Smooth muscle cell (in vitro differentiated cells): Measurements from ENCODE around the gene BMP8B. TPM values are rescaled to one million over a fixed set of nuclear protein-coding genes. Genes with fewer than 3 reads are reported as not detected.
"Not testable (repeated sequence)": the region's sequence is repeated elsewhere in the genome, so short reads cannot be mapped to it uniquely, and the experiment has no call there.

Experiments
- DNase-seq: peaks from one replicate; lab custom pipeline; 2025; ENCODE audit not compliant: unreplicated experiment; lab: John Stamatoyannopoulos, UW
- H2AFZ ChIP-seq: fragments of 200-600 bp; sonication (generic); 2 replicates; pipeline ENCODE4 v1.6.0; 2016; ENCODE audit warnings: antibody characterized with exemption, low read depth, mild to moderate bottlenecking
- H3F3A ChIP-seq: fragments of 200-600 bp; sonication (generic); 2 replicates; pipeline ENCODE4 v1.6.0; 2017; ENCODE audit warnings: antibody characterized with exemption, low read depth
- H3K27ac ChIP-seq: fragments of 200-600 bp; sonication (generic); 2 replicates; pipeline ENCODE4 v1.5.1; 2016; ENCODE audit warnings: low read depth, mild to moderate bottlenecking
- H3K27me3 ChIP-seq: fragments of 200-600 bp; sonication (generic); 2 replicates; pipeline ENCODE4 v1.6.1; 2016; ENCODE audit warnings: low read depth, mild to moderate bottlenecking
- H3K36me3 ChIP-seq: fragments of 200-600 bp; sonication (generic); 2 replicates; pipeline ENCODE4 v1.5.1; 2016; ENCODE audit warnings: low read depth
- H3K4me1 ChIP-seq: fragments of 200-600 bp; sonication (generic); 2 replicates; pipeline ENCODE4 v1.5.1; 2016; ENCODE audit warnings: low read depth
- H3K4me2 ChIP-seq: fragments of 200-600 bp; sonication (generic); 2 replicates; pipeline ENCODE4 v1.6.0; 2016; ENCODE audit warnings: mild to moderate bottlenecking
- H3K4me3 ChIP-seq: fragments of 200-600 bp; sonication (generic); 2 replicates; pipeline ENCODE4 v1.5.1; 2016; ENCODE audit warnings: mild to moderate bottlenecking
- H3K79me2 ChIP-seq: fragments of 200-600 bp; sonication (generic); 2 replicates; pipeline ENCODE4 v1.6.0; 2016; ENCODE audit warnings: low read depth, mild to moderate bottlenecking
- H3K9ac ChIP-seq: fragments of 200-600 bp; sonication (generic); 2 replicates; pipeline ENCODE4 v1.6.0; 2016; ENCODE audit warnings: low read depth
- H3K9me3 ChIP-seq: fragments of 200-600 bp; sonication (generic); replicated peaks from 2 replicates; pipeline ENCODE4 v1.5.1; 2016; ENCODE audit warnings: low read depth
- H4K20me1 ChIP-seq: fragments of 200-600 bp; sonication (generic); 2 replicates; pipeline ENCODE4 v1.6.0; 2016; ENCODE audit warnings: low read depth
- CTCF ChIP-seq: fragments of 200-600 bp; sonication (generic); IDR thresholded peaks from 2 replicates; pipeline ENCODE4 v1.5.1; 2017; ENCODE audit warnings: borderline replicate concordance, mild to moderate bottlenecking, antibody characterized with exemption; ENCODE audit not compliant: insufficient read depth, poor library complexity, severe bottlenecking
- WGBS: methylation state at CpG from one replicate; pipeline ENCODE4 v1.1.7; 2016; ENCODE audit warnings: low lambda C conversion rate; 5-methylcytosine and 5-hydroxymethylcytosine counted together
- polyA plus RNA-seq: library from polyadenylated mRNA; unstranded; fragments of >200 nt; fragmentation: Nextera tagmentation; extraction: Ambion mirVana; gene quantifications from 2 replicates; pipeline ENCODE4 v1.2.1, GENCODE V29; 2016
- total RNA-seq: library from RNA; depleted of rRNA; stranded (reverse); fragments of >200 nt; gene quantifications from 2 replicates; pipeline ENCODE4 v1.2.3, GENCODE V29; 2014

The BMP8B gene
- total and polyA plus RNA-seq, 2 experiments from 2014 or later: 0.06 TPM; not detected in 1

GRCh38 chr1:39826583-39826982 is 37.9 kb upstream of the BMP8B start:
- Histone ChIP-seq H3K4me3 (no peak overlapping the region), H3K27me3 (no peaks in the 10 kb centered on the region), H3K4me1 (peaks cover 11% of the 10 kb centered on the region), H3K4me2 (no peak overlapping the region), H3K9ac (no peak overlapping the region), H3K9me3 (no peaks in the 10 kb centered on the region), H3K27ac (no peak overlapping the region), H4K20me1 (no peaks in the 10 kb centered on the region), H2AFZ (no peak overlapping the region), H3K36me3 (no peaks in the 10 kb centered on the region), H3F3A (no peaks in the 10 kb centered on the region), H3K79me2 (no peaks in the 10 kb centered on the region)
- WGBS: 86% methylated on average over 6 of the region's 6 CpGs
- no peak for TF ChIP-seq CTCF
- DNase-seq: no peak

- no peak for DNase-seq
- Histone ChIP-seq H4K20me1 (no peaks in the 10 kb centered on the region), H3K9ac (no peak overlapping the region), H3K36me3 (no peaks in the 10 kb centered on the region), H3K4me3 (no peak overlapping the region), H3K27ac (no peak overlapping the region), H3K4me2 (no peak overlapping the region), H3K4me1 (peaks cover under 1% of the 10 kb centered on the region), H2AFZ (no peak overlapping the region), H3K27me3 (no peaks in the 10 kb centered on the region), H3F3A (no peaks in the 10 kb centered on the region), H3K79me2 (no peaks in the 10 kb centered on the region), H3K9me3 (no peaks in the 10 kb centered on the region)
- 96% methylated on average over 7 of the region's 7 CpGs for WGBS
- no peak for TF ChIP-seq CTCF
These were observed 36.8 kb upstream of the BMP8B start for GRCh38 chr1:39825432-39825941.

GRCh38 chr1:39823450-39823849 is 34.8 kb upstream of the BMP8B start:
- H3K9ac ChIP-seq, H3K9me3 ChIP-seq, H3K4me3 ChIP-seq, H3K4me2 ChIP-seq, H3K79me2 ChIP-seq, H3K36me3 ChIP-seq, H4K20me1 ChIP-seq, H3K4me1 ChIP-seq, H3K27me3 ChIP-seq, H3K27ac ChIP-seq, DNase-seq, H2AFZ ChIP-seq, H3F3A ChIP-seq: not testable (repeated sequence)
- WGBS: 92% methylated on average over 3 of the region's 3 CpGs

- no peaks in the 10 kb centered on the region for H4K20me1 ChIP-seq
- WGBS: 59% methylated on average over 5 of the region's 5 CpGs
- DNase-seq: no peak
- no peak overlapping the region for H3K4me2 ChIP-seq
- H2AFZ ChIP-seq: no peak overlapping the region
- H3K9me3 ChIP-seq: no peaks in the 10 kb centered on the region
- no peak overlapping the region for H3K4me3 ChIP-seq
- H3K9ac ChIP-seq: no peak overlapping the region
- no peaks in the 10 kb centered on the region for H3K27me3 ChIP-seq
- no peaks in the 10 kb centered on the region for H3K79me2 ChIP-seq
- no peaks in the 10 kb centered on the region for H3K36me3 ChIP-seq
- H3K27ac ChIP-seq: no peak overlapping the region
- no peaks in the 10 kb centered on the region for H3F3A ChIP-seq
- H3K4me1 ChIP-seq: no peaks in the 10 kb centered on the region
- TF ChIP-seq CTCF: no peak
These were observed 33.5 kb upstream of the BMP8B start for GRCh38 chr1:39822146-39822545.
